ENCODE measurements around the gene CCDC77. TPM values are rescaled to one million over a fixed set of nuclear protein-coding genes. Genes with fewer than 3 reads are reported as not detected.

The CCDC77 gene
- total RNA-seq, 4 donors from 2014 or later = 10.2 to 20.3 (median 12.3) TPM

DNA sequence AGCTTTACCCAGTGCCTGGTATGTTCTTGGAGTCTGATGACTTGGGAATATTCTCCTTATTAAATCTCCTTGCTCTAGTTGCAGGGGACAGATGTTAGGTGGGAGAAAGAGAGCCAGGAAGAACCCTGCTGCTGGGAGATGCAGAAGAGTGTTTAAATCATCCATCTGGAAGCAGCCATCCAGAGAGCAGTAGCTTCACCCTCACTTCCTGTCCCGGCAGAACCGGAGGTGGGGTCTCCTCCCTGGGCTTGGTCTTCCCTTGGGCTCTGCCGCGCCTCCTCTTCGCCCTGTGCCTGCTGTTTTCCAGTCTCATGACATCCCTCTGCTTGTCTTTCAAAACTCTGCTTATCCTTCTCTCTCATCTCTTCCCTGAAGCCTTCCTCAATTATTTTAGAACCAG lies 73.8 kb downstream of the CCDC77 start:
- no peak for DNase-seq
- 48 to 52% methylated on average over 5 of the region's 5 CpGs for WGBS, 2 donors
- TF ChIP-seq POLR2A (IDR thresholded peaks at IDR 0.05) = no peak
- TF ChIP-seq, protein P1, sequence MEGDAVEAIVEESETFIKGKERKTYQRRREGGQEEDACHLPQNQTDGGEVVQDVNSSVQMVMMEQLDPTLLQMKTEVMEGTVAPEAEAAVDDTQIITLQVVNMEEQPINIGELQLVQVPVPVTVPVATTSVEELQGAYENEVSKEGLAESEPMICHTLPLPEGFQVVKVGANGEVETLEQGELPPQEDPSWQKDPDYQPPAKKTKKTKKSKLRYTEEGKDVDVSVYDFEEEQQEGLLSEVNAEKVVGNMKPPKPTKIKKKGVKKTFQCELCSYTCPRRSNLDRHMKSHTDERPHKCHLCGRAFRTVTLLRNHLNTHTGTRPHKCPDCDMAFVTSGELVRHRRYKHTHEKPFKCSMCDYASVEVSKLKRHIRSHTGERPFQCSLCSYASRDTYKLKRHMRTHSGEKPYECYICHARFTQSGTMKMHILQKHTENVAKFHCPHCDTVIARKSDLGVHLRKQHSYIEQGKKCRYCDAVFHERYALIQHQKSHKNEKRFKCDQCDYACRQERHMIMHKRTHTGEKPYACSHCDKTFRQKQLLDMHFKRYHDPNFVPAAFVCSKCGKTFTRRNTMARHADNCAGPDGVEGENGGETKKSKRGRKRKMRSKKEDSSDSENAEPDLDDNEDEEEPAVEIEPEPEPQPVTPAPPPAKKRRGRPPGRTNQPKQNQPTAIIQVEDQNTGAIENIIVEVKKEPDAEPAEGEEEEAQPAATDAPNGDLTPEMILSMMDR (IDR thresholded peaks at IDR 0.05) = no peak
- no peaks in the 10 kb centered on the region for H3K4me1 ChIP-seq
- intact Hi-C loops (cut with DNase I) = no loop called here
- no peak overlapping the region for H3K27ac ChIP-seq
- no peaks in the 10 kb centered on the region for H3K9me3 ChIP-seq
- H3K36me3 ChIP-seq = no peaks in the 10 kb centered on the region
- H3K27me3 ChIP-seq = no peaks in the 10 kb centered on the region
- H3K4me3 ChIP-seq (replicated peaks in 1 of 3) = no peak overlapping the region

DNA sequence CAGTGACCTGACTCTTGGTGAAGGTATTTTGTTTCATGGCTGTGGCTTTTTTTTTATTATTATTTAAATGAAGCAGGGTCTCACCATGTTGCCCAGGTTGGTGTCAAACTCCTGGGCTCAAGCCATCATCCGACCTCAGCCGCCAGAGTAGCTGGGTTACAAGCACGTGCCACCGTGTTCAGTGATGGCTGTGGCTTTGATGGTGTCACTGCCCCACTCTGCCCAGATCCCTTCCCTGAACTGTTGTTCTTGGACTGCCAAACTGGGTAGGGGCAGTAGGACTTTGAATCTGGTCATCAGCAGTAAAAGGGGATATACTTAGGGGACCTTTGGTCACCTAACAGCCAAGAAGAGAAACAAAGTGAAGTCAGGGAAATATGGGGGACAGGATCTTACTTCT lies 77.7 kb downstream of the CCDC77 start:
- TF ChIP-seq POLR2A (IDR thresholded peaks at IDR 0.05) = no peak
- TF ChIP-seq, protein P1 (IDR thresholded peaks at IDR 0.05) = no peak
- Histone ChIP-seq H3K27me3 (no peaks in the 10 kb centered on the region), H3K27ac (no peak overlapping the region), H3K36me3 (no peaks in the 10 kb centered on the region), H3K9me3 (no peaks in the 10 kb centered on the region), H3K4me1 (peaks cover 0 to 8% of the 10 kb centered on the region in 2 donors), H3K4me3 (replicated peaks in 1 of 3) (no peak overlapping the region)
- WGBS, 2 donors = 89 to 96% methylated on average over 4 of the region's 4 CpGs
- DNase-seq = no peak
- intact Hi-C loops (cut with DNase I) = no loop called here

DNA sequence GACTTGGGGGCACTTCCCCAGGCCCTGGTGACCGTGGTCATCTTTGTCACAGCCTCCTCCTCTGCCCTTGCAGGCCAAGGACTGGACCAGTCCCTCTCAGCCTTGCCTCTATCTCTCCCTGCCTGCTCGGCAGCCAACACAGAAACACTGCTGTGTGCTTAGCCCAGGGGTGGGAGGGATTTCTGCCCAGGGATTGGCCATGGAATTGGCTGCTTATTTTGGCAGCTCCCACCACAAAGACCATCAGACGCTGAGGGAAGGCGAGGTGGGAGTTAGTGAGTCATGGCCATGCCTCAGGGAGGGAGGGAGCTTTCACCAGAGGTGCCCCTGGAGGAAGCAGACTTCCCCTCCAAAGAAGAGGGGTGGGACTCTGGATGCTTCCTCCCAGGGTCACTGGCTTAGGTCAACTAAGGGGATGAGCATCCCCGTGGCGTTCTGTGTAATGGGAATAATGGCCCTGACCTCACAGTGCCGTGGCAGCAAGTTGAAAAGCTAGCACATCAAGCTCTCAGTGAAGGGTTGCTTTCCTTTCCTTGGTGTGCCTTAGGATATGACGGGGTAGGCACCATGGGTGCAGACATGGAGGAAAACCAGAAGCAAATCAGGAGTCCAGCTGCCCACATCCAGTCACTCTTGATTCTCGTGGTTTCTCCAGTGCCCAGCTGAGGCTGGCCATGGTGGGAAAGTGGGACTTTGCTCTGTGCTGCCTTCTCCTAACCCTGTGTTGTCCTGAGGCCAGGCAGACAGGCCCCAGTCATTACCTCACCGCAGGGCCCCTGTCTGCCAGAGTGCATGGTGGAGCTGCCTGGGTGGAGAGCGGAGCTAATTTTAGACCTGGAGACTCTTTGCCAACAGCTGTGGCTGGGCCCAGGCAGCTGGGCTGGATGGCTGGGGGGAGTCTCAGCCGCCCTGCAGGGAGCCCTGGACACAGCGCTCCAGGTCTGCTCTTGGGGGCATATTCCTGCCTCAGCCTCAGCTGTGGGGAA lies 79.7 kb downstream of the CCDC77 start:
- Histone ChIP-seq H3K4me3 (replicated peaks in 1 of 3) (no peak overlapping the region), H3K9me3 (no peaks in the 10 kb centered on the region), H3K27me3 (no peaks in the 10 kb centered on the region), H3K27ac (no peak overlapping the region), H3K36me3 (no peaks in the 10 kb centered on the region), H3K4me1 (peaks cover 0 to 8% of the 10 kb centered on the region in 2 donors)
- DNase-seq = no peak
- intact Hi-C loops (cut with DNase I) = no loop called here
- 72 to 77% methylated on average over 8 to 11 of the region's 13 CpGs for WGBS, 2 donors
- no peak for TF ChIP-seq POLR2A (IDR thresholded peaks at IDR 0.05)
- TF ChIP-seq, protein P1 (IDR thresholded peaks at IDR 0.05) = no peak

DNA sequence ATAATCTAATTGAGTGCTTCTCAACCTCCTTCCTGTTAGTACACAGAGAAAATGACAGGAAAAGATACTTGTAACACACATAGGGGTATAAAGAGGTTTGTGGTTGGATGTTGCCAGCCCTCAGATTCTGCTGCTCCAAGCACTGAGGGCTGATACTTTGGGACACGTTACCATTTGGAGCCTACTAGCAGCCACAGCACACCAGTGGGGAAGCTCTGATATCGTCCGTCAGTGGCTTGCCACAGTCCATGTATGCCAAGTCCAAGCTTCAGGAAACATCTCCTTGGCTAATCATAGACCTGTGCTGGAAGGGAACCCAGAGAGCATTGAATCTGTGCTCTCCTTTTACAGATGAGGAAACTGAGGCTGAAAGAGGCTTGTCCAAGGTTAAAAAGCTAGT lies 80.6 kb downstream of the CCDC77 start:
- no peak overlapping the region for H3K4me3 ChIP-seq (replicated peaks in 1 of 3)
- H3K27me3 ChIP-seq = no peaks in the 10 kb centered on the region
- peaks cover 0 to 8% of the 10 kb centered on the region in 2 donors for H3K4me1 ChIP-seq
- no peak for DNase-seq
- TF ChIP-seq POLR2A (IDR thresholded peaks at IDR 0.05) = no peak
- TF ChIP-seq, protein P1 (IDR thresholded peaks at IDR 0.05) = no peak
- no peaks in the 10 kb centered on the region for H3K9me3 ChIP-seq
- 71 to 95% methylated on average over 3 of the region's 3 CpGs for WGBS, 2 donors
- no peaks in the 10 kb centered on the region for H3K36me3 ChIP-seq
- H3K27ac ChIP-seq = no peak overlapping the region
- intact Hi-C loops (cut with DNase I) = no loop called here

DNA sequence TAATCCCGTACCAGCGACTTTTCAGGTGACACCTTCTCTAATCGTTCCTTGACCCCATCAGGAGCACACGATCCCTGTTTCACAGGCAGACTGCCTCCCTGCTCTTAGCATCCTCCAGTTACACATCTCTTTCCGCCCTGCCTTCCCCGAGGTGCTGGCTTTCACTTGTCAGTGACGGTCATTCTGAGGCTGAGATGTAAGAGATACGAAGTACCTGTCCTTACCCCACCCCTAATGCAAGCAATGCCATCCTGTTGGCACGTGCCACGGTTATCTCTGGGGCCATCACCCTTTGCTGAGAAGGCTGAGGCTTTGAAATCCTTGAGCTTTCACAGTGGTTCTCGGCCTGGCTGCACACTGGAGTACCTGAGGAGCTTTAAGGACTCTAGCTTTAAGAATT lies 82.7 kb downstream of the CCDC77 start:
- TF ChIP-seq POLR2A (IDR thresholded peaks at IDR 0.05) = no peak
- TF ChIP-seq, protein P1 (IDR thresholded peaks at IDR 0.05) = no peak
- WGBS, 2 donors = 44 to 55% methylated on average over 11 of the region's 11 CpGs
- H3K36me3 ChIP-seq = no peaks in the 10 kb centered on the region
- H3K4me3 ChIP-seq (replicated peaks in 1 of 3) = no peak overlapping the region
- DNase-seq = peak in 1 of 2 donors; percentile 13
- no peak overlapping the region for H3K27ac ChIP-seq
- H3K4me1 ChIP-seq = peaks cover 0 to 8% of the 10 kb centered on the region in 2 donors
- H3K27me3 ChIP-seq = no peaks in the 10 kb centered on the region
- intact Hi-C loops (cut with DNase I) = no loop called here
- H3K9me3 ChIP-seq = no peaks in the 10 kb centered on the region

Measured in thyroid gland (tissue), 4 donors.